Left colon (tissue), 2 donors: ENCODE results near the gene CCRL2. TPM values are rescaled to one million over a fixed set of nuclear protein-coding genes. Genes with fewer than 3 reads are reported as not detected.
"Not testable (repeated sequence)": the region's sequence is repeated elsewhere in the genome, so short reads cannot be mapped to it uniquely, and the experiment has no call there.

Source experiments
- ATAC-seq: fragments of 200-7000 bp; cut with Tn5 transposase; one replicate; pipeline ENCODE4 v1.9.1; 2020; ENCODE audit warnings: mild to moderate bottlenecking, moderate library complexity
- DNase-seq, 2 donors: peaks; one replicate each; pipeline ENCODE4 v3.0.0-alpha.2; 2020
- intact Hi-C, 2 donors: fragments of 100-400 bp; cut with DNase I in 1 of 2; cut with micrococcal nuclease in 1 of 2; formaldehyde crosslinking; loops; one replicate each; pipeline versions ENCODE4 v1.11.2 to v1.14.0; 2022; cut with DNase I, micrococcal nuclease
- total RNA-seq, 2 donors: library from RNA; stranded (reverse); fragmentation: NEBNext Ultra II Directional; extraction: Animal tissue kit (Norgen Biotek cat#: 25700); gene quantifications; one replicate each; pipeline ENCODE4 v1.2.1, GENCODE V29; 2021
- donor health status: DM: no; HTN: no; CAD: no.
- donor health status: DM: yes; HTN: yes; CAD: no.

The CCRL2 gene
- total RNA-seq, 2 donors from 2014 or later: 18.3 to 19.4 TPM

DNA sequence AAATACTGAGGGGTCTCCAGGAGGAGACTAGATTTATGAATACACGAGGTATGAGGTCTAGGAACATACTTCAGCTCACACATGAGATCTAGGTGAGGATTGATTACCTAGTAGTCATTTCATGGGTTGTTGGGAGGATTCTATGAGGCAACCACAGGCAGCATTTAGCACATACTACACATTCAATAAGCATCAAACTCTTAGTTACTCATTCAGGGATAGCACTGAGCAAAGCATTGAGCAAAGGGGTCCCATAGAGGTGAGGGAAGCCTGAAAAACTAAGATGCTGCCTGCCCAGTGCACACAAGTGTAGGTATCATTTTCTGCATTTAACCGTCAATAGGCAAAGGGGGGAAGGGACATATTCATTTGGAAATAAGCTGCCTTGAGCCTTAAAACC lies 31.8 kb upstream of the CCRL2 start:
- DNase-seq (no peak), ATAC-seq (no peak)
- intact Hi-C loops: loop anchor here in 1 of 2 donors (10.0 kb wide), 2 partner anchors 290 to 440 kb away; no protein-coding TSS in a partner anchor

DNA sequence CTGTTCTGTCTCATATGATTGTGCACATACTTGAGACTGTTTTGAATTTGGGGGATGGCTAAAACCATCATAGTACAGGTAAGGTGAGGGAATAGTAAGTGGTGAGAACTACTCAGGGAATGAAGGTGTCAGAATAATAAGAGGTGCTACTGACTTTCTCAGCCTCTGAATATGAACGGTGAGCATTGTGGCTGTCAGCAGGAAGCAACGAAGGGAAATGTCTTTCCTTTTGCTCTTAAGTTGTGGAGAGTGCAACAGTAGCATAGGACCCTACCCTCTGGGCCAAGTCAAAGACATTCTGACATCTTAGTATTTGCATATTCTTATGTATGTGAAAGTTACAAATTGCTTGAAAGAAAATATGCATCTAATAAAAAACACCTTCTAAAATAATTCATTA lies 31.2 kb upstream of the CCRL2 start:
- intact Hi-C loops: loop anchor here in 1 of 2 donors (10.0 kb wide), 2 partner anchors 291 to 441 kb away; no protein-coding TSS in a partner anchor
- ATAC-seq (no peak), DNase-seq (no peak)

DNA sequence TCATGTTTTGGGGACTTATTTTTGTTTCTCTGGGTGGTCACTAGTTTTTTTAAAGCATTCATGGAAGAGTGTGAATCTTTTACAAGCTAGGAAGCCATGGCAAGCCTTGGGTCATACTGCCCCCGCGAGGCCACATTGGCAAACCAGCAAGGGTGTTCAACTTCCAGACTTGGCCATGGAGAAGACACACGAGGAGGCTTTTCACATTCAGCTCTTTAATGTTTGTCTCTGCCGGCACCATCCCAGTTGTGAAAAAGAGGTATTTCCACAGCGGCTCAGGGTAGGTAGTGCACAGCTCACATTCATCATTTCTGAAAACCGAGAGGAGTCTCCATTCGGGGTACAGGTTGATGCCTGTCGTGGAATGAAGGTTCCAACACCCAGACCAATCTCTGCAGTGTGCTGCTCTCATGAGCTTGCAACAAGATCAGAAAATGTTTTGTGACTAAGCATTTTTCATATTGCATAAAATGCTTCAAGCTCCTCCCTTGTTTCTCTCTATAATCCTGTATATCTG lies 28.6 kb upstream of the CCRL2 start:
- DNase-seq (peak; percentile 42 to 78), ATAC-seq (peak; percentile 65)
- intact Hi-C loops: loop anchor here in 1 of 2 donors (10.0 kb wide), 2 partner anchors 294 to 444 kb away; no protein-coding TSS in a partner anchor

DNA sequence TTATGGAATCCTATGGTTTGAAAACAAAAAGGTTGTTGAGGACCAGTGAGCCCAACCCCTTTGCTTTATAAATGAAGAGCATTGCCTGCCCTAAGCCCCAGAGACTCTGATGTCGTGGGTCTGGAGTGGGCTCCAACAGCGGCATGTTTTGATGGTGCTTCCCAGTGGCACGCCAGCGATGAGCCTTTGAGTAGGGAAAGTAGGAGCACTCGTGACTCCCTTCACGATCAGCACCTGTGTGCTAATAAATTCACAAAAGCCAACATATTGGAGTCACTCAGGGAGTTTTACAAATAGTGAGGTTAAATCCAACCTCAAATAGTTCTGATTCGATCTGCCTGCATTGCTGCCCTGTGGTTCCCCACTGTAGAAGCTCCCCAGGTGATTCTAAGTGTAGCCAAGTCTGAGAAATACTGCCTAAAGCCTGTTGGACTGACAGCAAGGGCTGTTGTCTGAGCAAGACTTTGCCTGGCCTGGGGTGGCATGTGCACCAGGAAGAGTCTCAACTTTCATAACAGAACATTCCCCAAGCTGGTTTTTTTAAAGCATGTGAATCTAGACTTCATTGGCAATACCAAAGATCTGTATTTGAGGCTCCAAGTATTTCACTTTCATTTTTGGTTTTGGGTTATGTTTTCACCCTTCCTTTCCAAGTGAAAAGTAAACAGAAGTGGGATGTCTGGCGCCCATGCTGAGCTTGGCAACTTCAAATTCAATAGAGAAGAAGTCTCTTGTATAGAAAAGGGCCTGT lies 26.4 kb upstream of the CCRL2 start:
- no peak for DNase-seq

DNA sequence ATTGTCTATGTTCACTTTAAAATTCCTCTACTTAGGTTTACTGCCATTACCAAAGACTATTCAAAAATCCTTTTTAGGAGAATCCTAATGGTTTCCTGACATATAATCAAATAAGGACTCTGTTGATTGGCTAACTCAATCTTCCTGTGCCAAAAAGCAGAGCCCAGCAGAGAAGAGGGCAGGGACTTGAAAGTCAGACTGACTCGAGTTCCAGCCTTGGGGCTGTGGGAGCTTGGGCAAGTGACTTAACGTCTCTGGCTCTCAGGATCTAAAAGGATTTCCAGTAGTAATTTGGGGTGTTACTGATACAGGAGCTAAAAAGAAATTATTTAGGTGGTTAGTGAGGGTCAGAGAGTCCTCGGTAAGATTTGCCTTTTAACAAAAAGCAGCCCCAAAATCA lies 25.4 kb upstream of the CCRL2 start:
- intact Hi-C loops: no loop called here
- DNase-seq (no peak), ATAC-seq (no peak)

More for the DNA sequence above, 26.4 kb upstream of the CCRL2 start:
- ATAC-seq: no peak
- intact Hi-C loops: no loop called here

DNA sequence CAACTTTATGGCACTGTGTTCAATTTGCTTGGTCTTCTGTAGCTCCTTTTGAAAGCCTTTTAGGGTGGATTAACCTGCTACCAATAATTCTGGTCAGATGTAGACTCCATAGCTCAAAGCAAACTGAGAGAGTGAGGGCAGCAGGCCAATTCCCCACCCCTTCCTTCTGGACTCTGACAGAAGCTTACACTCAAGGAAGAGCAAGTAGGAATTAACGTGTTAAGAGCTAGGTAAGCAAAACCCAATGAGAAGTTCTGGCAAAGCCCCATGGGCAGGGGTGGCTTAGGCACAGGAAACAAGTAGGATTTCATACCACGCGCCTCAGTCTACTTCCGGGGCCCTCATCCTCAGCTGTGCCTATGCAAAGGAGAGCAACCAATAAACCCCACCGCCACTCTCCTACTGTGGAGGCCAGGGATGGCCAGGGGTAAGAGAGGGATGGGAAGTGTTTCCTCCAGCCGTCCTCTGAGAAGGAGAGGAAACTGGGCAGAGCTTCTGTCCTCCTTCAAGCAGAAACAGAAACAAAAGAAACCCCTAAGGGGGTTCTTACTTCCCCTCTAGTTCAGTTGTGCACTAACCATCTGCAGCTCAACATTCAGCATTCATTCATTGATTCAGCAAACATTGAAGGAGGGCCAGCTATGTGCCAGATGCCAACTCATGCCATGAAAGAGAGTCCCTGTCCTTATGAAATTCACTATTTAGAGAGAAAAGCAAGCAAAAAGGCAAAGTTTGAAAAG lies 23.7 kb upstream of the CCRL2 start:
- peak; percentile 82 for ATAC-seq
- peak; percentile 69 to 83 for DNase-seq
- intact Hi-C loops: no loop called here

DNA sequence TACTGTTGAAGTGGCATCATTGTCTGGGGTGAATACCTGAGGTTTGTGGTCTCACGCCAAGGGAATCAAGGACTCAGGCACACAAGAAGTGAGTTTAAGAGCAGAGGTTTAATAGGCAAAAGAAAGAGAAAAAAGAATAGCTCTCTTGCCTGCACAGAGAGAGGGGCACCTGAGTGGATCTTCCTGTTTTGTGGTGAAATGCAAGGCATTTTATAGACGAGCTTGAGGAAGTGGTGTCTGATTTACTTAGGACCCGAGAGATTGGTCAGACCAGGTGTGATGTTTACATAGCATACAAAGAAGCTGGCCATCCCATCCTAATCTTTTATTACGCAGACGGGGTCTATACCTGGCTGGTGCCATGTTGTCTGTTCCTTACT lies 23.1 kb upstream of the CCRL2 start:
- ATAC-seq: peak; percentile 11
- intact Hi-C loops: no loop called here

DNA sequence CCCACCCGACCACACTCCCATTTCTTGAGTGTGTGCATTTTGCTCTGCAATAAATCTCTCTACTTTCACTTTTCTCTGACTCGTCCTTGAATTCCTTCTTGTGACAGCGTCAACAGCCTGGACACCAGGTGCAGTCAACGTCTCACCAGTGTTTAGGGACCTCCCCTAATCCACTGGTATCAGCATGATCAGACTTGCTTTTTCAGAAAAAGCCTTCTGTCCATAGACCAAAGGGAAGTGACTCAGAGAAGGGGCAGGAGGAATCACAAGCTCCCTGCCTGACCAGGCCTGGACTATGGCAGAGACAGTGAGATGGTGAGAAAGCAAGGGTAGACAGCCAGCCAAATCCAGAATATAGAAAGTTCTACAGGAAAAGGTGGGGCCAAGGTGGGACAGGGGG lies 20.9 kb upstream of the CCRL2 start:
- DNase-seq (peak in 1 of 2 donors; percentile 54), ATAC-seq (peak; percentile 74)
- intact Hi-C loops: no loop called here

More for the DNA sequence above, 23.1 kb upstream of the CCRL2 start:
- no peak for DNase-seq

DNA sequence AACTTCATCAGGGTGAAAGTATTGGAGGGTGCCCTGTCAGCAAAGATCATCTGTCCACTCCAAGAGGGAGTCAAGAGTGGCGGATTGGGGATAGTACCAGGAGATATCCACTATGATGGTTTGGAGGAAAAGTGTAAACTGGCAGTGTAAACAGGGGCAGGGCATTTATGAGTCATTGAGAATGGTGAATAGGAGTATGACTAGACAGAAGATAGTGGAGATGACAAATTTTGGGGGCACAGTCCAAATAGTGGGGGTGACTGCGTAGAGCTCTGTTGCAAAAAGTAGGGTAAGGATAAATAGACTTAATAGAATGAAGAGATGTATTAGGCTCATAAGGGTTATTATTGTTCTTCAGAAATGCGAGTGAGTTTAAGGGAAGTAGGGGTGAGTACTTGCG lies 18.2 kb upstream of the CCRL2 start:
- DNase-seq, ATAC-seq, intact Hi-C loops: not testable (repeated sequence)

DNA sequence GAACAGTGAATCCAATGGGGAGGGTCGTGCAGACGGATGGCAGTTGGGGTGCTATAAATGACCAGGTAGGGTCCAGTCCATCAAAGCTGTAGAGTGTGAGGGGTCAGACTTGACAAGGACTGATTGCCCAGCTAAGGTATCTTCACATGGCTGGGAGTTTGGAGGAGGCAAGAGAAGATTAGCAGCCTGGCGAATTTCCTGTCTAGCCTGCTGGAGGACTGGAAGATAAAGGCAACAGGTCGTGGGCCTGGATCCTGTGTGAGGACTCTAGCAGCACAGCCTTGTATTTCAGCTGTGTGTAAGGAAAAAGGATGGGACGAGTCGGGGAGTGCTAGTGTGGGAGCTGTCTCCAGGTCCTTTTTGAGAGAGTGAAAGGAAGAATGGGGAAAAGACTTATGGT lies 17.8 kb upstream of the CCRL2 start:
- ATAC-seq (no peak), DNase-seq (no peak)
- intact Hi-C loops: no loop called here

DNA sequence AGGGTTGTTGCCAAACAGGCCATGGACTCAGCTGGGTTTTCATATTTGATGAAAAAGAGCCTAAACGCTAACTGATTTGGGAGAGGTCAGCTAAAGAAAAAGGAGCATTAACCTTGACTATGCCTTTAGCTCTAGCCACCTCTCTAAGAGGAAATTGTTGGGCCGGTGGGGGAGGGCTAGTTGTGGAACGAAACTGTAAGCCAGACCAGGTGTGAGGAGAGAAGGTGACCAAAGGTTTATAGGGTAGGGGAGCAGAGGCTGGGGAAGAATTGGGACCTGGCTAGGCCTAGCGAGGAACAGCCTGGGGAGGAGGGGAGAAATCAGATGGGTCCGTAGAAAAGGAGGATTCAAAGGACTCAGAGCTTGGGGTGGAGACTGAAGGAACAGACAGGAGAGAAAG lies 15.5 kb upstream of the CCRL2 start:
- DNase-seq, ATAC-seq, intact Hi-C loops: not testable (repeated sequence)

DNA sequence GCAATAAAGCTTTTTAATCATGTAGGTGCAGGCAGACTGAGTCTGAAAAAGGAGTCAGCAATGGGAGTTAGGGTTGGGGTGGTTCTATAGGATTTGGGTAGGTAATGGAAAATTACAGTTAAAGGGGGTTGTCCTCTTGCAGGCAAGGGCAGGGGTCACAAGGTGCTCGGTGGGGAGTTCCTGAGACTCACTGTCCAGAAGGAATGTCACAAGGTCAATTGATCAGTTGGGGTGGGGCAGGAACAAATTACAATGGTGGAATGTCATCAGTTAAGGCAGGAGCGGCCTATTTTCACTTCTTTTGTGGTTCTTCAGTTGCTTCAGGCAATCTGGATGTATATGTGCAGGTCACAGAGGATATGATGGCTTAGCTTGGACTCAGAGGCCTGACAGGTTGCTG lies 14.0 kb upstream of the CCRL2 start:
- intact Hi-C loops: no loop called here
- ATAC-seq (no peak), DNase-seq (no peak)

DNA sequence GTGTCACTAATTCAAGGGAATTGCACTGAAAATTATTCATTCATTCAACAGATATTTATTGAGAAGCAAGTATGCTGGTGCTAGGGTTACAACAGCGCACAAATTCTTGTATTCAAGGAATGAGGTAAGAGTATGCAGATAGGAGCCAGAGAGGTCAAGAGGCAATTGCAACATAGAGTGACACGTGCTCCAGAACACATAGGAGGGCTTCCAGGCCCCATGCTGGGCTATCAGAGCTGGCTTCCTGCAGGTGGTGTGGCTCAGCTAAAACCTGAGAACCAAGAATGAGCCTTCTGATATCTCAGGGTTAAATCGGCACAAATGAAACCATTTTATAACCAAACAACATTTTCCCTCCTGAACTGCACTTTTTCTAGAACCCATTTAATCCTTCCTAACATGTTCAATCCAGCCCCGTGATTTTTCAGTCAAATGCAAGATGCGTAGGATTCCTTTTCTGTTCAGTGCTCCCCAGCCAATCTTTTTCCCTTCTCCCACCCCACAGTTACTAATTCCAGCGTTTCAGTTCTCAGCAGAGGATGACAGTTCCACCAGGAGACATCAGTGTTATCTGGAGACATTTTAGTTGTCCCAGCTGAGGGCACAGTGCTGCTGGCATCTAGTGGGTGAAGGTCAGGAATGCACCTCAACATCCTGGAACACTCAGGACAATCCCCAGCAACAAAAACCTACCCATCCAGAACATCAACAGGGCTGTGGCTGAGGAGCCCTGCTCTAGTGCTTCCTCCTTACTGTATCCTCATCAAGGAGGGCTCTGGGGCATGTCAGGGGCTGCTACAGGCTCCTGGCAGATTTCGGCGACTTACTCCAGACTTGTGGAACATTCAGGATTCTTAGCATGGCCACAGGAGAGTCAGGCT lies 13.3 kb upstream of the CCRL2 start:
- intact Hi-C loops: no loop called here
- DNase-seq (no peak), ATAC-seq (no peak)

DNA sequence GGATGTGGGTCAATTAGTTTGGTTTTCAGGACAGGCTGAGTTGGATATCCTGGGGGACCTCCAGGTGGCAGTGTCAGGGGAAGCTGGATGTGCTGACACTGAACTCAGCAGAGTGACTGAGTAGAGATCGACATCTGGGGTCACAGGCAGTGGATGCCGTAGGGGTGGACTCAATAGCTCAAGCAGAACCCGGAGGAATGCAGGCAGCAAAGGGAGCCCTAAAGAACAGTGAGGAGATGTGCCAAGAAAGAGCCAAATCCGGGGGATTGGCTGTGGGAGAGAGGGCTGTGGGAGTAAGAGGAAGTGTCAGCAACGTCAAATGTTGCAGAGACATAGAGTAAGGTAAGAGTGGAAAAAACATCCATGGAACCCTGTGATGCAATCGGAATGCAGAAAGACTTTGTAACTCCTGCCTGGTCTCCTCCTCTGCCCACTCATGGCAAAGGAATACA lies 11.8 kb upstream of the CCRL2 start:
- ATAC-seq (no peak), DNase-seq (no peak)
- intact Hi-C loops: no loop called here

DNA sequence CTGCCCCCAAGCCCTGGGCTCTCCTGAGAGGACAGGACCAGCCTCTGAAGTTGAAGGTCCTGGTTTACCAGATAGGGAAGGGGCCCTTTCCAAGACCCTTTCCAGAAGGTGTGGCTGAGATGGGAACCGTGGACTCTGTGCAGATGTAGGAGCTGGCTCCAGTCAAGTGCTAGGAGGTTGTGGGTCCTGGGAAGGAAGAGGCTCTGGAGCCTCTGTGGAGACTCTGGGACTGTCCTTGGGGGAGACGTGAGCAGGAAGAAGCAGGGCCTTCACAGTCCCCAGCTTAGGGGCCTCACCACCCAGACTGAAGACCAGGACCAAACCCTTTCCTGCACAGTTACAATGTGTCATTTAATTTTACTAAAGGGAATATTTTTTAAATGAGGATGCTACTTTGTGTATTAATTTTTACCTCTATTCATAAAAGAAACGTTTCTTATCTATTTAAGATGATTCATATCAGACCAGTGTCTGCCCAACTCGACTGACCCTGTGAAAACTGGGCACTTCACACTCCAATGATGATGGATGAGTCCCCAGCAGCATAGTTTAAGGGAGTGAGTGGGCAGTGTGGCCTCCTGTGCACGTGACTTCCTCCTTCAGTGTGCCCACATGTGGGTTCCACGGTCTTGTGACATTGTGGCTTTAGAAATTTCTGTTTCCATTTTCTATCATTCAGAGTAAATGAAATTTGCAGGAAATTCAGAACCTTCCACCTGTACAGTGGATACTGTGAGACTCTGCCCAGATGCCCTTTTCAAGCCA lies 11.1 kb upstream of the CCRL2 start:
- no peak for DNase-seq
- intact Hi-C loops: no loop called here
- ATAC-seq: no peak

DNA sequence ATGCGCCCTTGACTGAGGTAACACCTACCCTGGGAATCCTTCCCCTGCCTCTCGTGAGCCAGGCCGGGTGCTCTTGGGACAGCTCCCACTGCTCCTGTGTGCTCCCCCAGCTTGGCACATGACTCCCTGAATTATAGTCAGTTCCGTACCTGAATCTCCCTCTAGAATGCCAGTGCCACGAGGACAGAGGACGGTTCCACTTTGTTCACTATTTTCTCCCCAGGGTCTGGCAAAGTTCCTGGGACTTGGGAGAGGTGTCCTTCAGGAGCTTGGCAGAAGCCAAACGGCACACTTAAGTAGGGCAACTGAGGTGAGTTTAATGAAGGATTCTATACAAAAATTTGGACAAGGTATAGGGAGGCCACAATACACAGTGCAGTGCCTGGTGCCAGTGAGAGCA lies 9.9 kb upstream of the CCRL2 start:
- ATAC-seq (no peak), DNase-seq (no peak)
- intact Hi-C loops: no loop called here

DNA sequence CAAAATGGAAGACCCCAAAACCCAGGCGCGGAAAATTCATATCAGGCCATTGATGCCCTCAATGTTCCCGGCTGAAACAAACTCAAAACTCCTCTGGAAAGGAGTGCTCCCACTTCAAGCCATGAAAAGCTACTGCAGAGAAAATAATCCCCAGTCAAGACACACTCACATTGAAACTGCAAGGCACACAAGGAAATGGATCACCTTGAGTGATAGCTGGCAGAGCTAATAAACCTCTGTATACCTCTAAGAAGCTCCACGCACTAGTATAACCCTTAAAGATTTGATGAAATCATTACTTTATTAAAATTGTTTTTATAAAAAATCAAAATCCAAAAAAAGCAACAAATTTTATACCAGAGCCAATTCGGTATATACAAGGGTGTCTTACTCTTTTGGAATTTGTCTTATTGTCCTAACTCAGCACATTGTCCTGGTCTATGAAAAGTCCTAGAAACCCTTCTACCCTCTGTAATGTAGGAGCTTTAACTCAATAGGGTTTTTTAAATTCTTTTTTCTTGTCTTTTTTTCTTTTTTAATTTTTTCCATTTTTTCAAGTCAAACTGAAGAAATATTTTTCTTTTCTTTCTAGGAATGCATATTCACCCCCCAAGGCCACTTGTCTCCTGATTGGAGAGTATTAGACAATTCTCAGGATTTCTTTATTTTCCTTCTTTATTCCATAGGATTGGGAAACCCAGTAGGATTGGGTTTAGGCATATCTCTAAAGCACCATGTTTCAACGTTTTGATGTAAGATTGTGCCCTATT lies 8.7 kb upstream of the CCRL2 start:
- ATAC-seq (no peak), DNase-seq (no peak)
- intact Hi-C loops: no loop called here

DNA sequence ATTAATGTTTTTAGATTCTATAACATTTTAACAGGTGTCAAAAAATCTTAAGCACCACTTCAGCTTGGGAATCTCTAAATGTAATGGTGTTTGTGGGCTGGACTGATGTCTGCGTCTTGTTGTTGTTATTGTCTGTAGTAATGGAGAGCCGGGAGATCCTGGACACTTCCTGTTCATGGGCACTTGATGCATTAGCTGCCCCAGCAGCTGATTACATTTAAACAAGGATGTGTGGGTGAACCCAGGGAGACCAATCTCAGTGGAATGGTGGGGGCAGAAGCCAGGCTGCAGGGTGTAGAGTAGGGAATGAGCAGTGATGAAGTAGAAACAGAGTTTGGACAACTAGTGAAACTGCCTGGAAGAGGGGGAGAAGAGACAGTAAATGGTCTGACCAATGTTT lies 8.0 kb upstream of the CCRL2 start:
- intact Hi-C loops: no loop called here
- ATAC-seq (no peak), DNase-seq (no peak)
